Measurements from ENCODE around the gene REPS1.

DNA sequence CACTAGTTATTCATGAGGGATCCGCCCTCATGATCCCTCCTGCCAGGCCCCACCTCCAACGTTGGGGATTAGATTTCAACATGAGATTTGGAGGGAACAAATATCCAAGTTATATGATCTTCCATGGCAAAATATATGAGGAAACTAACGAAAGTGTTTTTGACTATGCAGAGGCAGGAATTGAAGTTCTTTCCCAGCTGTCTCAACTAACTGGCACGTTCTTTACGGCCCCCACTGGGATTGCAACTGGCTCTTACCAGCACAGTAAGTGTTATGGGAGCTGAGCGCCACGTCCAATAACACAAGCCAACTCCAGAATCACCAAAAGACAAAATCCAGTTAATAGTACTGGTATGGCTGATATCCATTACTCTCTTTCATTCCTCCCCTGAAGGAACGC is 125.6 kb downstream of the REPS1 start:
- TF ChIP-seq, protein P1, sequence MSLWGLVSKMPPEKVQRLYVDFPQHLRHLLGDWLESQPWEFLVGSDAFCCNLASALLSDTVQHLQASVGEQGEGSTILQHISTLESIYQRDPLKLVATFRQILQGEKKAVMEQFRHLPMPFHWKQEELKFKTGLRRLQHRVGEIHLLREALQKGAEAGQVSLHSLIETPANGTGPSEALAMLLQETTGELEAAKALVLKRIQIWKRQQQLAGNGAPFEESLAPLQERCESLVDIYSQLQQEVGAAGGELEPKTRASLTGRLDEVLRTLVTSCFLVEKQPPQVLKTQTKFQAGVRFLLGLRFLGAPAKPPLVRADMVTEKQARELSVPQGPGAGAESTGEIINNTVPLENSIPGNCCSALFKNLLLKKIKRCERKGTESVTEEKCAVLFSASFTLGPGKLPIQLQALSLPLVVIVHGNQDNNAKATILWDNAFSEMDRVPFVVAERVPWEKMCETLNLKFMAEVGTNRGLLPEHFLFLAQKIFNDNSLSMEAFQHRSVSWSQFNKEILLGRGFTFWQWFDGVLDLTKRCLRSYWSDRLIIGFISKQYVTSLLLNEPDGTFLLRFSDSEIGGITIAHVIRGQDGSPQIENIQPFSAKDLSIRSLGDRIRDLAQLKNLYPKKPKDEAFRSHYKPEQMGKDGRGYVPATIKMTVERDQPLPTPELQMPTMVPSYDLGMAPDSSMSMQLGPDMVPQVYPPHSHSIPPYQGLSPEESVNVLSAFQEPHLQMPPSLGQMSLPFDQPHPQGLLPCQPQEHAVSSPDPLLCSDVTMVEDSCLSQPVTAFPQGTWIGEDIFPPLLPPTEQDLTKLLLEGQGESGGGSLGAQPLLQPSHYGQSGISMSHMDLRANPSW (CRISPR knock-in tag; conservative IDR thresholded peaks at IDR 0.05; ENCODE audit: low read depth), result no peak
- no peak for TF ChIP-seq MAX (CRISPR knock-in tag; IDR thresholded peaks at IDR 0.05)
- no peak for TF ChIP-seq KAT7 (CRISPR knock-in tag; IDR thresholded peaks at IDR 0.05; ENCODE audit: borderline replicate concordance)
- TF ChIP-seq, protein P2, sequence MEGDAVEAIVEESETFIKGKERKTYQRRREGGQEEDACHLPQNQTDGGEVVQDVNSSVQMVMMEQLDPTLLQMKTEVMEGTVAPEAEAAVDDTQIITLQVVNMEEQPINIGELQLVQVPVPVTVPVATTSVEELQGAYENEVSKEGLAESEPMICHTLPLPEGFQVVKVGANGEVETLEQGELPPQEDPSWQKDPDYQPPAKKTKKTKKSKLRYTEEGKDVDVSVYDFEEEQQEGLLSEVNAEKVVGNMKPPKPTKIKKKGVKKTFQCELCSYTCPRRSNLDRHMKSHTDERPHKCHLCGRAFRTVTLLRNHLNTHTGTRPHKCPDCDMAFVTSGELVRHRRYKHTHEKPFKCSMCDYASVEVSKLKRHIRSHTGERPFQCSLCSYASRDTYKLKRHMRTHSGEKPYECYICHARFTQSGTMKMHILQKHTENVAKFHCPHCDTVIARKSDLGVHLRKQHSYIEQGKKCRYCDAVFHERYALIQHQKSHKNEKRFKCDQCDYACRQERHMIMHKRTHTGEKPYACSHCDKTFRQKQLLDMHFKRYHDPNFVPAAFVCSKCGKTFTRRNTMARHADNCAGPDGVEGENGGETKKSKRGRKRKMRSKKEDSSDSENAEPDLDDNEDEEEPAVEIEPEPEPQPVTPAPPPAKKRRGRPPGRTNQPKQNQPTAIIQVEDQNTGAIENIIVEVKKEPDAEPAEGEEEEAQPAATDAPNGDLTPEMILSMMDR (IDR thresholded peaks at IDR 0.05), result no peak
